H1 (cell line): ENCODE results near the gene ZBED5. TPM values are rescaled to one million over a fixed set of nuclear protein-coding genes. Genes with fewer than 3 reads are reported as not detected.

Source experiments
- CTCF ChIA-PET: fragments of 300-600 bp; sonication (Branson Sonifier 250); formaldehyde crosslinking; loops from one replicate; lab custom pipeline; 2021; ENCODE audit not compliant: partially characterized antibody; lab: Charles Lee
- POLR2A ChIA-PET: fragments of 300-600 bp; sonication (Branson Sonifier 250); formaldehyde crosslinking; loops from one replicate; lab custom pipeline; 2021; ENCODE audit warnings: inconsistent platforms; ENCODE audit not compliant: partially characterized antibody; lab: Charles Lee
- DNase-seq, 2 experiments: peaks; one replicate each; pipeline versions ENCODE4 v3.0.0 to v3.0.0-alpha.2; 2010 to 2022; ENCODE audit warnings: low spot score in 2 of 2, low read depth in 1 of 2, mixed read lengths in 1 of 2
- FAIRE-seq: peaks from 2 replicates; lab custom pipeline; 2011; peaks lifted over from hg19 to GRCh38; lab: Jason Lieb, UNC
- H2AFZ ChIP-seq: 2 replicates; pipeline ENCODE4 v1.8.1; 2012; ENCODE audit warnings: low read length, inconsistent platforms
- H2AK5ac ChIP-seq: 2 replicates; pipeline ENCODE4 v1.6.1; 2013; ENCODE audit warnings: low read depth, low read length
- H2BK120ac ChIP-seq: replicated peaks from 2 replicates; pipeline ENCODE3; 2013; ENCODE audit warnings: low read depth, low read length, inconsistent platforms
- H2BK12ac ChIP-seq: 2 replicates; pipeline ENCODE4 v1.6.1; 2013; ENCODE audit warnings: low read depth, low read length
- H2BK15ac ChIP-seq: 2 replicates; pipeline ENCODE4 v1.6.1; 2013; ENCODE audit warnings: low read length
- H2BK20ac ChIP-seq: 2 replicates; pipeline ENCODE4 v1.6.1; 2013; ENCODE audit warnings: low read length
- H2BK5ac ChIP-seq: 2 replicates; pipeline ENCODE4 v1.6.1; 2013; ENCODE audit warnings: low read depth, low read length
- H3K14ac ChIP-seq: 2 replicates; pipeline ENCODE4 v1.6.1; 2013; ENCODE audit warnings: inconsistent platforms; ENCODE audit not compliant: insufficient read length
- H3K18ac ChIP-seq: 2 replicates; pipeline ENCODE4 v1.6.1; 2013; ENCODE audit warnings: low read length; ENCODE audit errors: extremely low read depth
- H3K23ac ChIP-seq: 2 replicates; pipeline ENCODE4 v1.6.1; 2013; ENCODE audit warnings: inconsistent platforms; ENCODE audit not compliant: insufficient read length
- H3K23me2 ChIP-seq: 2 replicates; pipeline ENCODE4 v1.6.1; 2013; ENCODE audit warnings: low read depth, low read length
- H3K27ac ChIP-seq: 2 replicates; pipeline ENCODE4 v1.6.1; 2011; ENCODE audit warnings: low read depth, low read length, inconsistent platforms
- H3K27me3 ChIP-seq, 4 experiments: replicated peaks in 1 of 4; 1 replicate in 1 of 4; 2 replicates in 3 of 4; pipeline versions ENCODE4 v1.6.1 to v1.8.1; 2011 to 2013; ENCODE audit warnings: low read length in 3 of 4, mild to moderate bottlenecking in 3 of 4, inconsistent platforms in 2 of 4, mixed read lengths in 2 of 4, moderate library complexity in 1 of 4; ENCODE audit not compliant: control insufficient read depth in 3 of 4, insufficient read depth in 3 of 4; ENCODE audit errors: extremely low read depth in 1 of 4
- H3K36me3 ChIP-seq, 4 experiments: 2 replicates each; pipeline versions ENCODE4 v1.6.1 to v1.8.1; 2011 to 2013; ENCODE audit warnings: mild to moderate bottlenecking in 4 of 4, low read length in 3 of 4, moderate library complexity in 2 of 4, control low read depth in 1 of 4, inconsistent platforms in 1 of 4; ENCODE audit not compliant: insufficient read depth in 4 of 4, control insufficient read depth in 2 of 4
- H3K4ac ChIP-seq: replicated peaks from 2 replicates; pipeline ENCODE3; 2013; ENCODE audit warnings: low read length, low read depth, mixed read lengths, inconsistent platforms; ENCODE audit not compliant: insufficient read length
- H3K4me1 ChIP-seq, 4 experiments: replicated peaks in 1 of 4; 1 replicate in 1 of 4; 2 replicates in 3 of 4; pipeline versions ENCODE4 v1.6.1 to v1.8.1; 2011 to 2013; ENCODE audit warnings: low read length in 3 of 4, inconsistent platforms in 2 of 4, mixed read lengths in 1 of 4; ENCODE audit not compliant: insufficient read depth in 4 of 4, control insufficient read depth in 3 of 4
- H3K4me2 ChIP-seq, 2 experiments: 2 replicates each; pipeline versions ENCODE4 v1.6.1 to v1.8.1; 2011 to 2013; ENCODE audit warnings: low read depth in 2 of 2, low read length in 2 of 2, control low read depth in 1 of 2, inconsistent platforms in 1 of 2, mild to moderate bottlenecking in 1 of 2; ENCODE audit not compliant: insufficient read depth in 1 of 2
- H3K4me3 ChIP-seq, 4 experiments: fragments of 200-600, 300-600 bp in 1 of 4; sonication (generic), shearing (Covaris generic), sonication (Bioruptor Twin) in 1 of 4; 2 replicates each; pipeline versions ENCODE4 v1.5.1 to v1.8.1; 2011 to 2016; ENCODE audit warnings: low read length in 4 of 4, low read depth in 3 of 4, control low read depth in 2 of 4, inconsistent platforms in 2 of 4, mild to moderate bottlenecking in 2 of 4, mixed read lengths in 1 of 4, moderate library complexity in 1 of 4; ENCODE audit not compliant: insufficient read depth in 2 of 4; ENCODE audit errors: extremely low read depth in 1 of 4
- H3K56ac ChIP-seq: replicated peaks from 2 replicates; pipeline ENCODE3; 2013; ENCODE audit warnings: low read depth, mild to moderate bottlenecking, mixed read lengths, low read length, inconsistent platforms; ENCODE audit not compliant: insufficient read length
- H3K79me1 ChIP-seq: 2 replicates; pipeline ENCODE4 v1.6.1; 2013; ENCODE audit warnings: low read depth, low read length, control low read depth
- H3K79me2 ChIP-seq, 2 experiments: 2 replicates each; pipeline versions ENCODE4 v1.6.1 to v1.8.1; 2012 to 2013; ENCODE audit warnings: low read length in 2 of 2, mild to moderate bottlenecking in 2 of 2, inconsistent platforms in 1 of 2; ENCODE audit not compliant: insufficient read depth in 2 of 2, control insufficient read depth in 1 of 2
- H3K9ac ChIP-seq, 4 experiments: replicated peaks in 1 of 4; 1 replicate in 1 of 4; 2 replicates in 3 of 4; pipeline versions ENCODE4 v1.6.1 to v1.8.1; 2011 to 2013; ENCODE audit warnings: low read depth in 3 of 4, low read length in 3 of 4, control low read depth in 2 of 4, mild to moderate bottlenecking in 2 of 4, moderate library complexity in 2 of 4, inconsistent platforms in 1 of 4; ENCODE audit errors: extremely low read depth in 1 of 4
- H3K9me3 ChIP-seq, 2 experiments: 2 replicates each; pipeline versions ENCODE4 v1.6.1 to v1.8.1; 2012 to 2013; ENCODE audit warnings: mild to moderate bottlenecking in 2 of 2, moderate library complexity in 2 of 2, control low read depth in 1 of 2, inconsistent platforms in 1 of 2, low read depth in 1 of 2, low read length in 1 of 2, mixed read lengths in 1 of 2; ENCODE audit not compliant: insufficient read depth in 2 of 2
- H4K20me1 ChIP-seq, 2 experiments: replicated peaks in 1 of 2; 2 replicates each; pipeline versions ENCODE3 to v1.8.1; 2011 to 2013; ENCODE audit warnings: inconsistent platforms in 2 of 2, low read length in 2 of 2, mild to moderate bottlenecking in 1 of 2; ENCODE audit not compliant: insufficient read depth in 2 of 2, control insufficient read depth in 1 of 2
- H4K5ac ChIP-seq: 2 replicates; pipeline ENCODE4 v1.6.1; 2013; ENCODE audit warnings: low read length, low read depth, mixed read lengths, inconsistent platforms; ENCODE audit not compliant: insufficient read length
- H4K8ac ChIP-seq: 2 replicates; pipeline ENCODE4 v1.8.0; 2013; ENCODE audit warnings: mild to moderate bottlenecking, moderate library complexity, low read length, inconsistent platforms; ENCODE audit not compliant: insufficient read depth; ENCODE audit errors: extremely low read depth
- H4K91ac ChIP-seq: replicated peaks from 2 replicates; pipeline ENCODE3; 2013; ENCODE audit warnings: low read length, mixed read lengths, inconsistent platforms; ENCODE audit not compliant: insufficient read length
- CBX5 ChIP-seq: fragments of 300-800, 300-1000 bp; sonication (generic); IDR thresholded peaks from 2 replicates; pipeline ENCODE4 v1.7.1; 2016; ENCODE audit warnings: antibody characterized with exemption, low read length, low read depth
- EP300 ChIP-seq, 2 experiments: IDR thresholded peaks; 1 replicate in 1 of 2; 2 replicates in 1 of 2; pipeline ENCODE4 v1.6.1; 2011 to 2012; ENCODE audit warnings: low read depth in 2 of 2, low read length in 2 of 2, mild to moderate bottlenecking in 2 of 2, borderline replicate concordance in 1 of 2, inconsistent platforms in 1 of 2, moderate library complexity in 1 of 2
- HDAC2 ChIP-seq, 2 experiments: fragments of 300-600 bp in 1 of 2; sonication (generic) in 1 of 2; IDR thresholded peaks; 2 replicates each; pipeline ENCODE4 v1.6.1; 2011 to 2012; ENCODE audit warnings: low read depth in 2 of 2, low read length in 2 of 2, mild to moderate bottlenecking in 2 of 2, moderate library complexity in 2 of 2, borderline replicate concordance in 1 of 2, inconsistent platforms in 1 of 2
- SRF ChIP-seq: IDR thresholded peaks from 2 replicates; pipeline ENCODE4 v1.6.1; 2011; ENCODE audit warnings: mild to moderate bottlenecking, low read depth, low read length, moderate library complexity
- TBP ChIP-seq: IDR thresholded peaks from 2 replicates; pipeline ENCODE4 v1.6.1; 2011; ENCODE audit warnings: low read depth, low read length, improper control_type of control experiment
- WGBS, 2 experiments: shearing (Covaris generic) in 1 of 2; methylation state at CpG; one replicate each; pipeline versions ENCODE4 v1.1.6 to v1.1.7; 2013 to 2015; ENCODE audit warnings: low lambda C conversion rate in 2 of 2, mixed read lengths in 2 of 2, inconsistent platforms in 1 of 2, low coverage in 1 of 2, missing lambda C conversion rate in 1 of 2; ENCODE audit not compliant: insufficient replicate concordance in 2 of 2, insufficient coverage in 1 of 2, insufficient read length in 1 of 2; ENCODE audit errors: extremely low coverage in 1 of 2, missing lambda C conversion rate in 1 of 2; 5-methylcytosine and 5-hydroxymethylcytosine counted together
- polyA plus RNA-seq, 7 experiments: library from polyadenylated mRNA; depleted of rRNA in 3 of 7; stranded (reverse) in 5 of 7; unstranded in 2 of 7; fragments of >200 nt in 5 of 7; fragments of 200-250 nt in 2 of 7; gene quantifications; 1 replicate in 5 of 7; 2 replicates in 1 of 7; 4 replicates in 1 of 7; pipeline versions ENCODE4 v1.2.1 to v1.2.3, GENCODE V29; 2011 to 2013; ENCODE audit warnings: missing spikeins in 2 of 7, mixed read lengths in 2 of 7
- total RNA-seq: library from RNA; stranded (reverse); fragmentation: NEBNext Ultra II Directional; extraction: Animal tissue kit (Norgen Biotek cat#: 25700); gene quantifications from 2 replicates; pipeline ENCODE4 v1.2.1, GENCODE V29; 2021

ZBED5 gene
- total and polyA plus RNA-seq, 2 of the 8 experiments (the other 6 are each of a cell fraction or from before 2014, with no cell fraction given), result 54.2 to 94.7 TPM

DNA sequence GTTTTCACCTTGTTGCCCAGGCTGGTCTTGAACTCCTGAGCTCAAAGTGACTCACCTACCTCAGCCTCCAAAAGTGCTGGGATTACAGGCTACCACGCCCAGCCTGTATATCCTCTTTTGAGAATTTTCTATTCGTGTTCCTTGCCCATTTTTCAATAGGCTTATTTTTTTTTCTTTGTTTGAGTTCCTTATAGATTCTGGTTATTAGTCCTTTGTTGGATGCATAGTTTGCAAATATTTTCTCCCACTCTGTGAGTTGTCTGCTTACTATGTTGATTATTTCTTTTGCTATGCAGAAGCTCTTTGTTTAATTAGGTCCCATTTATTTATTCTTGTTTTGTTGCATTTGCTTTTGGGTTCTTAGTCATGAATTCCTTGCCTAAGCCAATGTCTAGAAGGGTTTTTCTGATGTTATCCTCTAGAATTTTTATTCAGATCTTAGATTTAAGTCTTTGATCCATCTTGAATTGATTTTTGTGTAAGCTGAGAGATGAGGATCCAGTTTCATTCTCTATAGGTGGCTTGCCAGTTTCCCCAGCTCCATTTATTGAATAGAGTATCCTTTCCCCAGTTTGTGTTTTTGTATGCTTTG lies 17.7 kb upstream of the ZBED5 start:
- no peak overlapping the region for H2BK12ac ChIP-seq
- H3K79me1 ChIP-seq, result no peaks in the 10 kb centered on the region
- no peak overlapping the region for H2BK15ac ChIP-seq
- no peaks in the 10 kb centered on the region for H3K36me3 ChIP-seq
- no peaks in the 10 kb centered on the region for H4K20me1 ChIP-seq
- H3K79me2 ChIP-seq, result no peaks in the 10 kb centered on the region
- H2BK5ac ChIP-seq, result no peak overlapping the region
- no peak overlapping the region for H3K14ac ChIP-seq
- no peaks in the 10 kb centered on the region for H3K27me3 ChIP-seq
- no peak overlapping the region for H3K9ac ChIP-seq
- H3K18ac ChIP-seq, result no peak overlapping the region
- H3K27ac ChIP-seq, result no peak overlapping the region
- H3K4me2 ChIP-seq, result no peak overlapping the region
- no peak overlapping the region for H4K91ac ChIP-seq
- H2BK20ac ChIP-seq, result no peak overlapping the region
- POLR2A ChIA-PET, result interaction anchor here (0.7 to 1.0 kb wide), 2 partner anchors 35 to 66 kb away, joined by 3 to 4 read pairs; no protein-coding TSS in a partner anchor
- H3K56ac ChIP-seq, result no peak overlapping the region
- no peak overlapping the region for H4K8ac ChIP-seq
- no peak overlapping the region for H3K4me3 ChIP-seq
- H2BK120ac ChIP-seq, result no peak overlapping the region
- no peak overlapping the region for H2AK5ac ChIP-seq
- no peak for DNase-seq
- peaks cover 0 to 2% (median 0%) of the 10 kb centered on the region in 4 experiments; a peak in 1 of 7 replicates for H3K4me1 ChIP-seq
- WGBS, 2 experiments, result 88% methylated on average over 2 of the region's 2 CpGs; no CpG with 5 or more reads in 1 of the 2 experiments
- no peaks in the 10 kb centered on the region; a peak in 1 of 4 replicates for H3K9me3 ChIP-seq
- CTCF ChIA-PET, result interaction anchor here (0.7 to 1.0 kb wide), 2 partner anchors 16 to 46 kb away, joined by 3 read pairs; no protein-coding TSS in a partner anchor
- no peak overlapping the region for H3K23ac ChIP-seq
- H2AFZ ChIP-seq, result no peak overlapping the region
- H3K4ac ChIP-seq, result no peak overlapping the region
- FAIRE-seq, result no peak
- H3K23me2 ChIP-seq, result no peaks in the 10 kb centered on the region
- no peak overlapping the region for H4K5ac ChIP-seq
- TF ChIP-seq HDAC2 (IDR thresholded peaks at IDR 0.05; ENCODE audit: borderline replicate concordance in 1 of 2, low read depth in 2 of 2, low read length in 2 of 2), result no peak
- TF ChIP-seq TBP, result no peak
- TF ChIP-seq CBX5, result no peak
- no peak for TF ChIP-seq EP300 (IDR thresholded peaks at IDR 0.05; ENCODE audit: borderline replicate concordance in 1 of 2, low read depth in 2 of 2, low read length in 2 of 2)
- no peak for TF ChIP-seq SRF
